ENCODE data around the gene IFT122. TPM values are rescaled to one million over a fixed set of nuclear protein-coding genes. Genes with fewer than 3 reads are reported as not detected.

IFT122 gene
- total RNA-seq, 1 experiment from 2014 or later = 35.5 TPM

- CTCF ChIA-PET = interaction anchor here (0.6 to 0.9 kb wide), 2 partner anchors 10 to 70 kb away, joined by 5 to 7 read pairs; no protein-coding TSS in a partner anchor
- TF ChIP-seq, protein P1, sequence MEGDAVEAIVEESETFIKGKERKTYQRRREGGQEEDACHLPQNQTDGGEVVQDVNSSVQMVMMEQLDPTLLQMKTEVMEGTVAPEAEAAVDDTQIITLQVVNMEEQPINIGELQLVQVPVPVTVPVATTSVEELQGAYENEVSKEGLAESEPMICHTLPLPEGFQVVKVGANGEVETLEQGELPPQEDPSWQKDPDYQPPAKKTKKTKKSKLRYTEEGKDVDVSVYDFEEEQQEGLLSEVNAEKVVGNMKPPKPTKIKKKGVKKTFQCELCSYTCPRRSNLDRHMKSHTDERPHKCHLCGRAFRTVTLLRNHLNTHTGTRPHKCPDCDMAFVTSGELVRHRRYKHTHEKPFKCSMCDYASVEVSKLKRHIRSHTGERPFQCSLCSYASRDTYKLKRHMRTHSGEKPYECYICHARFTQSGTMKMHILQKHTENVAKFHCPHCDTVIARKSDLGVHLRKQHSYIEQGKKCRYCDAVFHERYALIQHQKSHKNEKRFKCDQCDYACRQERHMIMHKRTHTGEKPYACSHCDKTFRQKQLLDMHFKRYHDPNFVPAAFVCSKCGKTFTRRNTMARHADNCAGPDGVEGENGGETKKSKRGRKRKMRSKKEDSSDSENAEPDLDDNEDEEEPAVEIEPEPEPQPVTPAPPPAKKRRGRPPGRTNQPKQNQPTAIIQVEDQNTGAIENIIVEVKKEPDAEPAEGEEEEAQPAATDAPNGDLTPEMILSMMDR (IDR thresholded peaks at IDR 0.05; ENCODE audit: unreplicated experiment) = no peak
- BruUV-seq (replicated peaks) = no TSS peak
- intact Hi-C loops (cut with micrococcal nuclease; ENCODE audit: unreplicated experiment) = no loop called here
- Mint-ChIP-seq H3K36me3 (ENCODE audit: insufficient read depth, unreplicated experiment) (no peaks in the 10 kb centered on the region), H3K9me3 (ENCODE audit: low read depth, unreplicated experiment) (no peaks in the 10 kb centered on the region), H3K4me1 (ENCODE audit: low read depth, unreplicated experiment) (no peaks in the 10 kb centered on the region), H3K4me3 (ENCODE audit: low read depth, unreplicated experiment) (no peak overlapping the region), H3K27ac (ENCODE audit: unreplicated experiment) (no peak overlapping the region), H3K27me3 (ENCODE audit: unreplicated experiment) (peaks cover 41% of the 10 kb centered on the region)
- no peak for DNase-seq
These were observed 115.1 kb downstream of the IFT122 start for GRCh38 chr3:129555153-129555550.

GRCh38 chr3:129555616-129556357, 115.8 kb downstream of the IFT122 start:
- TF ChIP-seq, protein P1 (IDR thresholded peaks at IDR 0.05; ENCODE audit: unreplicated experiment) = no peak
- intact Hi-C loops (cut with micrococcal nuclease; ENCODE audit: unreplicated experiment) = no loop called here
- BruUV-seq (replicated peaks) = no TSS peak
- Mint-ChIP-seq H3K36me3 (ENCODE audit: insufficient read depth, unreplicated experiment) (no peaks in the 10 kb centered on the region), H3K4me3 (ENCODE audit: low read depth, unreplicated experiment) (no peak overlapping the region), H3K9me3 (ENCODE audit: low read depth, unreplicated experiment) (no peaks in the 10 kb centered on the region), H3K27ac (ENCODE audit: unreplicated experiment) (no peak overlapping the region), H3K4me1 (ENCODE audit: low read depth, unreplicated experiment) (no peaks in the 10 kb centered on the region), H3K27me3 (ENCODE audit: unreplicated experiment) (peaks cover 41% of the 10 kb centered on the region)
- DNase-seq = no peak
- CTCF ChIA-PET = no interaction called here

DNA sequence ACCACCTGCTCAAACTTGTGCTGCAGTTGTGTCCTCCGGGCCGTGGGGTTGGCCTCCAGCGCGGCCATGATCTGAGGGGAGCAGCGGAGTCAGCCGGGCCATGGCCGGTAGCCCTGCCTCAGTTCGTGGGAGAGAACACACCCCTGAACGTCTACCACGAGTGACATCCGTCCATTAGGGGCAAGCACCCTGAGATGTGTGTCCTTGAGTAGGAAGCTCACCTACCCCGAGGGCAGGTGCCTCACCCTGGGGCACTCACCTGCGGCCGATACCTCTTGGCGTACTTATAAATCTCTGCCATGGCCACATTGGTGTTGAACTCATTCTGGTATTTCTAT, 116.3 kb downstream of the IFT122 start:
- no peak for DNase-seq
- intact Hi-C loops (cut with micrococcal nuclease; ENCODE audit: unreplicated experiment) = no loop called here
- Mint-ChIP-seq H3K27ac (ENCODE audit: unreplicated experiment) (no peak overlapping the region), H3K4me1 (ENCODE audit: low read depth, unreplicated experiment) (no peaks in the 10 kb centered on the region), H3K4me3 (ENCODE audit: low read depth, unreplicated experiment) (no peak overlapping the region), H3K27me3 (ENCODE audit: unreplicated experiment) (peaks cover 36% of the 10 kb centered on the region), H3K9me3 (ENCODE audit: low read depth, unreplicated experiment) (no peaks in the 10 kb centered on the region), H3K36me3 (ENCODE audit: insufficient read depth, unreplicated experiment) (no peaks in the 10 kb centered on the region)
- CTCF ChIA-PET = interaction anchor here (1.1 kb wide), 1 partner anchor 20 kb away, joined by 3 read pairs; no protein-coding TSS in a partner anchor
- TF ChIP-seq, protein P1 (IDR thresholded peaks at IDR 0.05; ENCODE audit: unreplicated experiment) = no peak
- BruUV-seq (replicated peaks) = no TSS peak

- DNase-seq = no peak
- no peaks in the 10 kb centered on the region for H3K9me3 Mint-ChIP-seq (ENCODE audit: low read depth, unreplicated experiment)
- H3K27ac Mint-ChIP-seq (ENCODE audit: unreplicated experiment) = no peak overlapping the region
- BruUV-seq (replicated peaks) = no TSS peak
- H3K4me1 Mint-ChIP-seq (ENCODE audit: low read depth, unreplicated experiment) = no peaks in the 10 kb centered on the region
- intact Hi-C loops (cut with micrococcal nuclease; ENCODE audit: unreplicated experiment) = no loop called here
- H3K36me3 Mint-ChIP-seq (ENCODE audit: insufficient read depth, unreplicated experiment) = no peaks in the 10 kb centered on the region
- CTCF ChIA-PET = interaction anchor here (1.1 kb wide), 1 partner anchor 19 kb away, joined by 3 read pairs; no protein-coding TSS in a partner anchor
- TF ChIP-seq, protein P1 (IDR thresholded peaks at IDR 0.05; ENCODE audit: unreplicated experiment) = no peak
- H3K27me3 Mint-ChIP-seq (ENCODE audit: unreplicated experiment) = peaks cover 29% of the 10 kb centered on the region
- H3K4me3 Mint-ChIP-seq (ENCODE audit: low read depth, unreplicated experiment) = no peak overlapping the region
These were observed 117.0 kb downstream of the IFT122 start for GRCh38 chr3:129556890-129557547.

All from Calu3 (cell line).